IMR-90 (cell line): ENCODE data around the gene CTNNA2. TPM values are rescaled to one million over a fixed set of nuclear protein-coding genes. Genes with fewer than 3 reads are reported as not detected.

Experiments used
- ATAC-seq: fragments of 200-7000 bp; cut with Tn5 transposase; 2 replicates; pipeline ENCODE4 v1.9.1; 2020; ENCODE audit warnings: low read depth, mild to moderate bottlenecking, moderate library complexity
- BruUV-seq: library from RNA; stranded (reverse); fragments of 400-500 nt; replicated peaks from 2 replicates; lab custom pipeline; 2021; lab: Mats Ljungman, UMichigan
- CTCF ChIA-PET: fragments of 300-600 bp; formaldehyde crosslinking; extraction: SDS; loops from one replicate; lab custom pipeline; 2021; ENCODE audit warnings: antibody characterized with exemption; lab: Yijun Ruan, JAX
- POLR2A ChIA-PET: fragments of 300-600 bp; sonication (Branson Sonifier 250); formaldehyde crosslinking; loops from one replicate; lab custom pipeline; 2022; ENCODE audit warnings: antibody characterized with exemption; ENCODE audit not compliant: unreplicated experiment; lab: Charles Lee
- DNase-seq: peaks from one replicate; pipeline ENCODE4 v3.0.0; 2013
- H2AFZ ChIP-seq: replicated peaks from 2 replicates; pipeline ENCODE3; 2013; ENCODE audit warnings: low read length, mild to moderate bottlenecking; ENCODE audit not compliant: poor library complexity
- H2AK5ac ChIP-seq: 2 replicates; pipeline ENCODE4 v1.6.1; 2013; ENCODE audit warnings: low read depth, low read length, inconsistent platforms
- H2AK9ac ChIP-seq: replicated peaks from 2 replicates; pipeline ENCODE3; 2013; ENCODE audit warnings: mild to moderate bottlenecking, low read depth, low read length, moderate library complexity; ENCODE audit not compliant: poor library complexity
- H2BK120ac ChIP-seq: 2 replicates; pipeline ENCODE4 v1.6.1; 2013; ENCODE audit warnings: low read depth, low read length, inconsistent platforms
- H2BK15ac ChIP-seq: 3 replicates; pipeline ENCODE4 v1.6.1; 2013; ENCODE audit warnings: low read depth, low read length, inconsistent platforms
- H2BK20ac ChIP-seq: 2 replicates; pipeline ENCODE4 v1.6.1; 2013; ENCODE audit warnings: low read depth, mild to moderate bottlenecking, inconsistent platforms, low read length, moderate library complexity
- H2BK5ac ChIP-seq: 2 replicates; pipeline ENCODE4 v1.6.1; 2013; ENCODE audit warnings: mild to moderate bottlenecking, low read depth, low read length, inconsistent platforms; ENCODE audit not compliant: poor library complexity, severe bottlenecking
- H3K14ac ChIP-seq: replicated peaks from 2 replicates; pipeline ENCODE4 v1.6.1; 2013; ENCODE audit warnings: low read depth, low read length, inconsistent platforms
- H3K18ac ChIP-seq: 2 replicates; pipeline ENCODE4 v1.6.1; 2013; ENCODE audit warnings: low read depth, low read length, control low read depth
- H3K23ac ChIP-seq: 2 replicates; pipeline ENCODE4 v1.6.1; 2013; ENCODE audit warnings: low read depth, low read length, inconsistent platforms
- H3K27ac ChIP-seq: 2 replicates; pipeline ENCODE4 v1.5.1; 2013; ENCODE audit warnings: mild to moderate bottlenecking, control low read depth, low read length; ENCODE audit not compliant: insufficient read depth
- H3K27me3 ChIP-seq: 2 replicates; pipeline ENCODE4 v1.6.1; 2013; ENCODE audit warnings: low read length; ENCODE audit not compliant: control insufficient read depth, insufficient read depth
- H3K36me3 ChIP-seq: 2 replicates; pipeline ENCODE4 v1.6.1; 2013; ENCODE audit warnings: low read length, mixed read lengths; ENCODE audit not compliant: control insufficient read depth, insufficient read depth
- H3K4ac ChIP-seq: 2 replicates; pipeline ENCODE4 v1.6.1; 2013; ENCODE audit warnings: low read depth, low read length, inconsistent platforms
- H3K4me1 ChIP-seq: 2 replicates; pipeline ENCODE4 v1.6.1; 2013; ENCODE audit warnings: low read length, mixed read lengths; ENCODE audit not compliant: control insufficient read depth, insufficient read depth
- H3K4me2 ChIP-seq: 2 replicates; pipeline ENCODE4 v1.6.1; 2013; ENCODE audit warnings: low read depth, mild to moderate bottlenecking, control low read depth, low read length, moderate library complexity
- H3K4me3 ChIP-seq: 2 replicates; pipeline ENCODE4 v1.5.1; 2013; ENCODE audit warnings: low read depth, mild to moderate bottlenecking, control low read depth, low read length, moderate library complexity; ENCODE audit not compliant: insufficient read depth
- H3K56ac ChIP-seq: 2 replicates; pipeline ENCODE4 v1.6.1; 2013; ENCODE audit warnings: low read length, inconsistent platforms; ENCODE audit not compliant: insufficient read depth; ENCODE audit errors: extremely low read depth
- H3K79me1 ChIP-seq, 2 experiments: 2 replicates each; pipeline ENCODE4 v1.6.1; 2013; ENCODE audit warnings: low read length in 2 of 2, inconsistent platforms in 1 of 2, low read depth in 1 of 2
- H3K9ac ChIP-seq: 2 replicates; pipeline ENCODE4 v1.6.1; 2013; ENCODE audit warnings: low read depth, low read length, control low read depth
- H3K9me1 ChIP-seq: 2 replicates; pipeline ENCODE4 v1.6.1; 2013; ENCODE audit warnings: low read length, inconsistent platforms; ENCODE audit not compliant: insufficient read depth
- H3K9me3 ChIP-seq: 2 replicates; pipeline ENCODE4 v1.6.1; 2013; ENCODE audit warnings: low read length; ENCODE audit not compliant: control insufficient read depth, insufficient read depth
- H4K20me1 ChIP-seq: 2 replicates; pipeline ENCODE4 v1.6.1; 2013; ENCODE audit warnings: low read length, inconsistent platforms; ENCODE audit not compliant: insufficient read depth
- H4K5ac ChIP-seq: 2 replicates; pipeline ENCODE4 v1.6.1; 2013; ENCODE audit warnings: mild to moderate bottlenecking, low read depth, low read length, control low read depth
- H4K8ac ChIP-seq, 2 experiments: 2 replicates each; pipeline ENCODE4 v1.6.1; 2013; ENCODE audit warnings: low read depth in 2 of 2, low read length in 2 of 2, control low read depth in 1 of 2, inconsistent platforms in 1 of 2
- H4K91ac ChIP-seq: 2 replicates; pipeline ENCODE4 v1.6.1; 2013; ENCODE audit warnings: low read depth, low read length, inconsistent platforms; ENCODE audit not compliant: insufficient read depth
- BHLHE40 ChIP-seq: fragments of 150-350 bp; IDR thresholded peaks from 2 replicates; pipeline ENCODE4 v1.6.1; 2016; ENCODE audit warnings: mild to moderate bottlenecking, low read depth, low read length
- CEBPB ChIP-seq: IDR thresholded peaks from 2 replicates; pipeline ENCODE4 v1.6.1; 2012; ENCODE audit warnings: low read depth, low read length, improper control_type of control experiment
- CHD1 ChIP-seq: IDR thresholded peaks from 2 replicates; pipeline ENCODE4 v1.6.1; 2012; ENCODE audit warnings: low read depth, low read length, improper control_type of control experiment
- CTCF ChIP-seq: conservative IDR thresholded peaks from 2 replicates; pipeline ENCODE4 v1.5.1; 2012; ENCODE audit warnings: mild to moderate bottlenecking, low read depth, low read length, improper control_type of control experiment
- ELK1 ChIP-seq: fragments of 150-350 bp; IDR thresholded peaks from 2 replicates; pipeline ENCODE4 v1.6.1; 2016; ENCODE audit warnings: low read depth, mild to moderate bottlenecking, low read length, moderate library complexity, borderline replicate concordance
- FOS ChIP-seq: fragments of 150-350 bp; IDR thresholded peaks from 2 replicates; pipeline ENCODE4 v1.6.1; 2016; ENCODE audit warnings: low read depth, low read length
- MAFK ChIP-seq: IDR thresholded peaks from 2 replicates; pipeline ENCODE4 v1.6.1; 2012; ENCODE audit warnings: low read depth, low read length, improper control_type of control experiment
- MAZ ChIP-seq: IDR thresholded peaks from 2 replicates; pipeline ENCODE4 v1.6.1; 2012; ENCODE audit warnings: low read depth, mild to moderate bottlenecking, low read length, improper control_type of control experiment, moderate library complexity, borderline replicate concordance
- MXI1 ChIP-seq: IDR thresholded peaks from 2 replicates; pipeline ENCODE4 v1.6.1; 2012; ENCODE audit warnings: low read depth, mild to moderate bottlenecking, low read length, moderate library complexity, borderline replicate concordance
- NFE2L2 ChIP-seq: fragments of 150-350 bp; IDR thresholded peaks from 2 replicates; pipeline ENCODE4 v1.6.1; 2016; ENCODE audit warnings: low read depth, mild to moderate bottlenecking, low read length
- POLR2A ChIP-seq: IDR thresholded peaks from 2 replicates; pipeline ENCODE4 v1.6.1; 2012; ENCODE audit warnings: mild to moderate bottlenecking, low read depth, low read length
- RAD21 ChIP-seq: IDR thresholded peaks from 2 replicates; pipeline ENCODE4 v1.6.1; 2012; ENCODE audit warnings: low read length, improper control_type of control experiment
- RCOR1 ChIP-seq: IDR thresholded peaks from 2 replicates; pipeline ENCODE4 v1.6.1; 2012; ENCODE audit warnings: mild to moderate bottlenecking, low read length, improper control_type of control experiment; ENCODE audit not compliant: insufficient replicate concordance
- RFX5 ChIP-seq: IDR thresholded peaks from 2 replicates; pipeline ENCODE4 v1.8.0; 2012; ENCODE audit warnings: low read depth, mild to moderate bottlenecking, low read length, moderate library complexity
- SMC3 ChIP-seq: fragments of 150-350 bp; IDR thresholded peaks from 2 replicates; pipeline ENCODE4 v1.6.1; 2016; ENCODE audit warnings: low read depth, mild to moderate bottlenecking, antibody characterized with exemption, low read length, moderate library complexity
- WGBS, 2 experiments: methylation state at CpG; one replicate each; pipeline versions ENCODE4 v1.1.5 to v1.1.7; 2013; ENCODE audit warnings: missing lambda C conversion rate in 2 of 2; ENCODE audit not compliant: insufficient read length in 1 of 2; ENCODE audit errors: extremely low coverage in 2 of 2; 5-methylcytosine and 5-hydroxymethylcytosine counted together
- dilution Hi-C: fragments of 300-500 bp; cut with HindIII; formaldehyde crosslinking; loops from one replicate; pipeline ENCODE4 v1.14.3; 2018; ENCODE audit warnings: low sequenced_read_pairs; ENCODE audit not compliant: unreplicated experiment
- in situ Hi-C: fragments of 300-500 bp; cut with MboI; formaldehyde crosslinking; loops from 3 replicates; pipeline ENCODE4 v1.14.3; 2019; ENCODE audit warnings: low sequenced_read_pairs, inconsistent platforms, mixed read lengths
- intact Hi-C: fragments of 100-400 bp; cut with micrococcal nuclease; formaldehyde crosslinking; loops from 2 replicates; pipeline ENCODE4 v1.10.0; 2022
- polyA plus RNA-seq, 3 experiments: library from polyadenylated mRNA; depleted of rRNA; stranded (reverse); fragments of >200 nt; gene quantifications; 2 replicates each; pipeline ENCODE4 v1.2.3, GENCODE V29; 2012; ENCODE audit warnings: low replicate concordance in 1 of 3
- total RNA-seq: library from RNA; depleted of rRNA; stranded (reverse); fragments of >200 nt; gene quantifications from 2 replicates; pipeline ENCODE4 v1.2.3, GENCODE V29; 2012
- TF ChIP-seq, protein P1 (sequence below): fragments of 150-350 bp; IDR thresholded peaks from 2 replicates; pipeline ENCODE4 v1.6.1; 2017; ENCODE audit warnings: mild to moderate bottlenecking, antibody characterized with exemption, low read length, low read depth

The CTNNA2 gene
- total and polyA plus RNA-seq, 2 of the 4 experiments (the other 2 are of a cell fraction) = not detected

DNA sequence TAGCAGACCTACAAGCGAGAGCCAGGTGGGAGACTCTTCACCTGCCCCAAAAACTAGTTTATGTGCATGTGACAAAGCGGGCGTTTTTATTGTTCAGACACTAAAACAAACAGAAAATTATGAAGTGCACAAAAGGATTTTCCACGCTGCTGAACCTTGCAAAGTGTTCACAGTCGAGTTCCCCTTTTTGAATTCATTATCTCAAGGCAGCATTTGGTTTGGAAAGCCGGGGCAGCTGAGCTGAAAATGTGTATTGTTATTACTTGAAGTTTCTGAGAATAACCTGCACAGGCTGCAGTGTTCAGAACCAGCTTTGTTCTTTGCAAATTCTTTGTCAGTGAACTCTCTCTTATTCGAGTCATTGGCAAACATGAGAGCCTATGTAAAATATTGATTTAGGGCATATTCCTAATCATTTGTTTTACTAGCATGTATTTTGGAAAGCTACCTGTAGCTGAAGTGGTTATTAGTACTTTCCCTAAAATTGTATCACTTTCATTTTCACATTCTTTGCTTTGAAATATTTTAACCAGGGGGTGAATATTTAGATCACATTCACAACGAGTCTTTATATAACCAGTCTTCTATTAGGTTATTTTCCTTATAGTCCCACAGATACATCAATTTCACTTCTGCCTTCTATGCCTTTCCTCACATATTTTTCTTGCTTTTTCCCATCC is 732.2 kb downstream of the CTNNA2 start:
- no TSS peak for BruUV-seq
- intact Hi-C loops = loop anchor here (5.0 kb wide), 1 partner anchor 158 kb away; no protein-coding TSS in a partner anchor
- no peaks in the 10 kb centered on the region for H4K20me1 ChIP-seq
- H3K4me3 ChIP-seq = no peak overlapping the region
- dilution Hi-C loops = no loop called here
- H2AFZ ChIP-seq = no peak overlapping the region
- no peak overlapping the region for H4K5ac ChIP-seq
- no peak overlapping the region for H3K4me2 ChIP-seq
- TF ChIP-seq ELK1 = no peak
- no peak for TF ChIP-seq SMC3
- no peak for TF ChIP-seq RCOR1
- TF ChIP-seq CTCF = no peak
- TF ChIP-seq POLR2A = no peak
- TF ChIP-seq BHLHE40 = no peak
- TF ChIP-seq MXI1 = no peak
- TF ChIP-seq CHD1 = no peak
- TF ChIP-seq MAFK = no peak
- TF ChIP-seq, protein P1, sequence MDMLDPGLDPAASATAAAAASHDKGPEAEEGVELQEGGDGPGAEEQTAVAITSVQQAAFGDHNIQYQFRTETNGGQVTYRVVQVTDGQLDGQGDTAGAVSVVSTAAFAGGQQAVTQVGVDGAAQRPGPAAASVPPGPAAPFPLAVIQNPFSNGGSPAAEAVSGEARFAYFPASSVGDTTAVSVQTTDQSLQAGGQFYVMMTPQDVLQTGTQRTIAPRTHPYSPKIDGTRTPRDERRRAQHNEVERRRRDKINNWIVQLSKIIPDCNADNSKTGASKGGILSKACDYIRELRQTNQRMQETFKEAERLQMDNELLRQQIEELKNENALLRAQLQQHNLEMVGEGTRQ = no peak
- TF ChIP-seq NFE2L2 = no peak
- no peak for TF ChIP-seq FOS
- no peak for TF ChIP-seq RAD21
- no peak for TF ChIP-seq CEBPB
- no peak for TF ChIP-seq RFX5
- TF ChIP-seq MAZ = no peak
- no peak overlapping the region for H4K91ac ChIP-seq
- 83% methylated on average over 2 of the region's 8 CpGs; no CpG with 5 or more reads in 1 of the 2 experiments for WGBS, 2 experiments
- H3K79me1 ChIP-seq = no peaks in the 10 kb centered on the region
- H2BK20ac ChIP-seq = no peak overlapping the region
- H3K9ac ChIP-seq = no peak overlapping the region
- no peak overlapping the region for H3K56ac ChIP-seq
- H4K8ac ChIP-seq = no peak overlapping the region
- H3K23ac ChIP-seq = no peak overlapping the region
- no peak overlapping the region for H2AK9ac ChIP-seq
- CTCF ChIA-PET = no interaction called here
- no peaks in the 10 kb centered on the region for H3K4me1 ChIP-seq
- H2BK15ac ChIP-seq = no peak overlapping the region
- H3K18ac ChIP-seq = no peak overlapping the region
- H2AK5ac ChIP-seq = no peak overlapping the region
- DNase-seq (no peak), ATAC-seq (no peak)
- H2BK120ac ChIP-seq = no peak overlapping the region
- H2BK5ac ChIP-seq = no peak overlapping the region
- no peaks in the 10 kb centered on the region for H3K36me3 ChIP-seq
- no peaks in the 10 kb centered on the region for H3K9me3 ChIP-seq
- POLR2A ChIA-PET = no interaction called here
- H3K27ac ChIP-seq = no peak overlapping the region
- in situ Hi-C loops = no loop called here
- H3K9me1 ChIP-seq = no peaks in the 10 kb centered on the region
- peaks cover 2% of the 10 kb centered on the region for H3K27me3 ChIP-seq
- no peak overlapping the region for H3K14ac ChIP-seq
- H3K4ac ChIP-seq = no peak overlapping the region
